A549 (cell line): ENCODE measurements around the gene ARL2. TPM values are rescaled to one million over a fixed set of nuclear protein-coding genes. Genes with fewer than 3 reads are reported as not detected.
"Not testable (repeated sequence)": the region's sequence is repeated elsewhere in the genome, so short reads cannot be mapped to it uniquely, and the experiment has no call there.

Experiments used
- ATAC-seq, 2 experiments: fragments of 200-7000 bp in 1 of 2; fragments of >200 bp in 1 of 2; cut with Nextera tagmentation in 1 of 2; cut with Tn5 transposase in 1 of 2; 3 replicates each; pipeline versions ENCODE4 v1.8.0 to v1.9.1; 2018 to 2020; ENCODE audit warnings: mild to moderate bottlenecking in 1 of 2, moderate library complexity in 1 of 2
- CTCF ChIA-PET: fragments of 300-600 bp; sonication (Branson Sonifier 250); formaldehyde crosslinking; extraction: SDS; loops from one replicate; lab custom pipeline; 2021; ENCODE audit warnings: antibody characterized with exemption, inconsistent platforms; lab: Yijun Ruan, JAX
- POLR2A ChIA-PET: fragments of 350-600 bp; formaldehyde crosslinking; extraction: SDS; loops from one replicate; lab custom pipeline; 2021; ENCODE audit warnings: antibody characterized with exemption, inconsistent platforms; lab: Yijun Ruan, JAX
- DNase-seq, 2 experiments: peaks; one replicate each; pipeline versions ENCODE4 v3.0.0 to v3.0.0-alpha.2; 2011 to 2016; ENCODE audit warnings: low read depth in 1 of 2, low spot score in 1 of 2
- FAIRE-seq: peaks from 2 replicates; lab custom pipeline; 2011; peaks lifted over from hg19 to GRCh38; lab: Jason Lieb, UNC
- H3K27ac ChIP-seq, 2 experiments: fragments of >200 bp; sonication (Bioruptor Twin); formaldehyde crosslinking; 3 replicates each; pipeline ENCODE4 v1.5.1; 2016 to 2017
- H3K4me1 ChIP-seq: fragments of >200 bp; sonication (Bioruptor Twin); formaldehyde crosslinking; 3 replicates; pipeline ENCODE4 v1.6.1; 2016
- H3K4me2 ChIP-seq: fragments of >200 bp; sonication (Bioruptor Twin); formaldehyde crosslinking; 3 replicates; pipeline ENCODE4 v1.6.1; 2016
- H3K4me3 ChIP-seq: fragments of >200 bp; sonication (Bioruptor Twin); formaldehyde crosslinking; 3 replicates; pipeline ENCODE4 v1.5.1; 2016
- H3K9me3 ChIP-seq: fragments of >200 bp; sonication (Bioruptor Twin); formaldehyde crosslinking; 3 replicates; pipeline ENCODE4 v1.6.1; 2016
- BHLHE40 ChIP-seq: IDR thresholded peaks from 2 replicates; pipeline ENCODE4 v1.6.1; 2012; ENCODE audit warnings: low read depth, low read length, inconsistent platforms
- CBX8 ChIP-seq: fragments of 200-600 bp; sonication (generic); IDR thresholded peaks from 2 replicates; pipeline ENCODE4 v1.6.1; 2016
- ELK1 ChIP-seq: fragments of 150-350 bp; IDR thresholded peaks from 2 replicates; pipeline ENCODE4 v1.6.1; 2014; ENCODE audit warnings: low read depth, mild to moderate bottlenecking, low read length
- ESRRA ChIP-seq: fragments of 150-350 bp; IDR thresholded peaks from 2 replicates; pipeline ENCODE4 v1.6.1; 2014; ENCODE audit warnings: mild to moderate bottlenecking, low read length, borderline replicate concordance
- FOSB ChIP-seq: fragments of 250-450 bp; sonication (Bioruptor Pico); IDR thresholded peaks from 2 replicates; pipeline ENCODE4 v1.5.0; 2020; ENCODE audit warnings: mild to moderate bottlenecking, moderate library complexity
- FOSL2 ChIP-seq, 2 experiments: fragments of 450-650 bp in 1 of 2; fragments of >200 bp in 1 of 2; sonication (Bioruptor Twin) in 1 of 2; formaldehyde crosslinking; IDR thresholded peaks; 2 replicates each; pipeline versions ENCODE4 v1.5.0 to v1.6.1; 2016 to 2020; ENCODE audit warnings: mild to moderate bottlenecking in 1 of 2, moderate library complexity in 1 of 2
- HMGXB4 ChIP-seq: fragments of 250-450 bp; sonication (Bioruptor Pico); IDR thresholded peaks from 2 replicates; pipeline ENCODE4 v1.5.0; 2021; ENCODE audit warnings: mild to moderate bottlenecking, moderate library complexity, borderline replicate concordance
- HOXA7 ChIP-seq: fragments of 250-450 bp; sonication (Bioruptor Pico); IDR thresholded peaks from 2 replicates; pipeline ENCODE4 v1.5.0; 2020; ENCODE audit warnings: mild to moderate bottlenecking, moderate library complexity
- HOXB5 ChIP-seq: fragments of 250-450 bp; sonication (Bioruptor Pico); IDR thresholded peaks from 2 replicates; pipeline ENCODE4 v1.5.0; 2020; ENCODE audit warnings: mild to moderate bottlenecking, moderate library complexity
- JUNB ChIP-seq: fragments of >200 bp; sonication (Bioruptor Twin); formaldehyde crosslinking; IDR thresholded peaks from 2 replicates; pipeline ENCODE4 v1.6.1; 2016
- KDM1A ChIP-seq: fragments of 200-600 bp; sonication (generic); IDR thresholded peaks from 2 replicates; pipeline ENCODE4 v1.6.1; 2016; ENCODE audit warnings: low read depth, mild to moderate bottlenecking
- MAZ ChIP-seq: fragments of 150-350 bp; IDR thresholded peaks from 2 replicates; pipeline ENCODE4 v1.6.1; 2014; ENCODE audit warnings: antibody characterized with exemption, low read depth, low read length, borderline replicate concordance
- MYC ChIP-seq: IDR thresholded peaks from 2 replicates; pipeline ENCODE4 v1.6.1; 2012; ENCODE audit warnings: mild to moderate bottlenecking, inconsistent platforms, low read length, improper control_type of control experiment, borderline replicate concordance
- NPAS2 ChIP-seq: fragments of 250-450 bp; sonication (Bioruptor Pico); IDR thresholded peaks from 2 replicates; pipeline ENCODE4 v1.8.0; 2022; ENCODE audit warnings: mild to moderate bottlenecking, moderate library complexity, borderline replicate concordance
- PHF8 ChIP-seq: fragments of 200-600 bp; sonication (generic); IDR thresholded peaks from 2 replicates; pipeline ENCODE4 v1.6.1; 2016; ENCODE audit warnings: low read depth, mild to moderate bottlenecking, antibody characterized with exemption, moderate library complexity, borderline replicate concordance
- POLR2A ChIP-seq: IDR thresholded peaks from 2 replicates; pipeline ENCODE4 v1.6.1; 2012; ENCODE audit warnings: mild to moderate bottlenecking, low read length
- POLR2AphosphoS2 ChIP-seq: conservative IDR thresholded peaks from 2 replicates; pipeline ENCODE4 v1.6.1; 2012; ENCODE audit warnings: low read length, improper control_type of control experiment, inconsistent platforms
- REST ChIP-seq: fragments of 200-600 bp; sonication (generic); IDR thresholded peaks from 2 replicates; pipeline ENCODE4 v1.6.1; 2016; ENCODE audit warnings: antibody characterized with exemption, mild to moderate bottlenecking, moderate library complexity
- RFX5 ChIP-seq: fragments of 450-650 bp; IDR thresholded peaks from 2 replicates; pipeline ENCODE4 v1.7.1; 2014; ENCODE audit warnings: antibody characterized with exemption, mild to moderate bottlenecking, moderate library complexity
- SMC3 ChIP-seq: fragments of >200 bp; sonication (Bioruptor Twin); formaldehyde crosslinking; IDR thresholded peaks from 3 replicates; pipeline ENCODE4 v1.6.1; 2018; ENCODE audit warnings: inconsistent platforms
- TFCP2L1 ChIP-seq: fragments of 250-450 bp; sonication (Bioruptor Pico); IDR thresholded peaks from 2 replicates; pipeline ENCODE4 v1.5.0; 2021; ENCODE audit warnings: mild to moderate bottlenecking
- whole genome bisulfite sequencing: methylation state at CpG from one replicate; pipeline ENCODE4 v1.1.6; 2017; ENCODE audit errors: missing lambda C conversion rate; 5-methylcytosine and 5-hydroxymethylcytosine counted together
- polyA plus RNA-seq, 4 experiments: library from polyadenylated mRNA; depleted of rRNA in 3 of 4; stranded (reverse); fragments of >200 nt; fragmentation: RNase III in 1 of 4; extraction: RNeasy Plus Mini Kit Qiagen cat#74134 plus additional on column Dnase treatment in 1 of 4; gene quantifications; 2 replicates in 3 of 4; 3 replicates in 1 of 4; pipeline ENCODE4 v1.2.3, GENCODE V29; 2011 to 2017
- TF ChIP-seq, protein P1 (sequence below): IDR thresholded peaks from 2 replicates; pipeline ENCODE4 v1.6.1; 2012
- TF ChIP-seq, protein P2 (sequence below): fragments of 450-650 bp; IDR thresholded peaks from 2 replicates; pipeline ENCODE4 v1.6.1; 2014; ENCODE audit warnings: antibody characterized with exemption
- TF ChIP-seq, protein P3 (sequence below): fragments of >200 bp; sonication (Bioruptor Twin); formaldehyde crosslinking; IDR thresholded peaks from 3 replicates; pipeline ENCODE4 v1.6.1; 2016

ARL2 gene
- polyA plus RNA-seq, 2 of the 4 experiments (the other 2 are of a cell fraction): 129 to 160 TPM

DNA sequence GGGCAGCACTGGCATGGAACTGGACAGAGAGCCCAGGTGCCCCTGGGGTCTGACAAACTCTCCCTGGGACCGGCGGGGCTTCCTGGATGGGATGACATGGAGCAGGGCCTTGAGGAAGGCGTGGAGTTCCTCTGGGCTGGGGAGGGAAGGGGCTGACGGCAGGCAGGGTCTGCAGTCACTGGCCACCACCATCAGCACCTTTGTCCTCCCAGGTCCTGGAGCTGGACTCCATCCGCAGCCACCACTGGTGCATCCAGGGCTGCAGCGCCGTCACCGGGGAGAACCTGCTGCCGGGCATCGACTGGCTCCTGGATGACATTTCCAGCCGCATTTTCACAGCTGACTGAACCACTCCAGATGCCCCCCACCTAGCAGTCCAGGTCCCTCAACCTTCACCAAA lies 7.5 kb downstream of the ARL2 start:
- ChIA-PET POLR2A (no interaction called here), CTCF (interaction anchor here (0.9 to 1.1 kb wide), 3 partner anchors 10 to 234 kb away, joined by 3 to 4 read pairs (median 3); no protein-coding TSS in a partner anchor)
- 95% methylated on average over 10 of the region's 11 CpGs for WGBS
- Histone ChIP-seq H3K9me3 (no peaks in the 10 kb centered on the region), H3K4me2 (no peak overlapping the region), H3K27ac (no peak overlapping the region), H3K4me1 (peaks cover 5% of the 10 kb centered on the region; the same call in 2 of the 3 replicates), H3K4me3 (no peak overlapping the region)
- DNase-seq (no peak), FAIRE-seq (no peak), ATAC-seq (no peak)
- TF ChIP-seq ESRRA: no peak
- TF ChIP-seq FOSL2 (IDR thresholded peaks at IDR 0.05): no peak
- no peak for TF ChIP-seq FOSL2 (CRISPR knock-in tag; IDR thresholded peaks at IDR 0.05)
- TF ChIP-seq MAZ: no peak
- no peak for TF ChIP-seq RFX5
- TF ChIP-seq, protein P1, sequence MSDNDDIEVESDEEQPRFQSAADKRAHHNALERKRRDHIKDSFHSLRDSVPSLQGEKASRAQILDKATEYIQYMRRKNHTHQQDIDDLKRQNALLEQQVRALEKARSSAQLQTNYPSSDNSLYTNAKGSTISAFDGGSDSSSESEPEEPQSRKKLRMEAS: no peak
- no peak for TF ChIP-seq BHLHE40
- no peak for TF ChIP-seq TFCP2L1 (CRISPR knock-in tag)
- no peak for TF ChIP-seq PHF8
- no peak for TF ChIP-seq JUNB
- TF ChIP-seq, protein P2, sequence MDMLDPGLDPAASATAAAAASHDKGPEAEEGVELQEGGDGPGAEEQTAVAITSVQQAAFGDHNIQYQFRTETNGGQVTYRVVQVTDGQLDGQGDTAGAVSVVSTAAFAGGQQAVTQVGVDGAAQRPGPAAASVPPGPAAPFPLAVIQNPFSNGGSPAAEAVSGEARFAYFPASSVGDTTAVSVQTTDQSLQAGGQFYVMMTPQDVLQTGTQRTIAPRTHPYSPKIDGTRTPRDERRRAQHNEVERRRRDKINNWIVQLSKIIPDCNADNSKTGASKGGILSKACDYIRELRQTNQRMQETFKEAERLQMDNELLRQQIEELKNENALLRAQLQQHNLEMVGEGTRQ: no peak
- TF ChIP-seq FOSB (CRISPR knock-in tag): no peak
- no peak for TF ChIP-seq HOXB5
- TF ChIP-seq POLR2AphosphoS2: no peak
- TF ChIP-seq, protein P3, sequence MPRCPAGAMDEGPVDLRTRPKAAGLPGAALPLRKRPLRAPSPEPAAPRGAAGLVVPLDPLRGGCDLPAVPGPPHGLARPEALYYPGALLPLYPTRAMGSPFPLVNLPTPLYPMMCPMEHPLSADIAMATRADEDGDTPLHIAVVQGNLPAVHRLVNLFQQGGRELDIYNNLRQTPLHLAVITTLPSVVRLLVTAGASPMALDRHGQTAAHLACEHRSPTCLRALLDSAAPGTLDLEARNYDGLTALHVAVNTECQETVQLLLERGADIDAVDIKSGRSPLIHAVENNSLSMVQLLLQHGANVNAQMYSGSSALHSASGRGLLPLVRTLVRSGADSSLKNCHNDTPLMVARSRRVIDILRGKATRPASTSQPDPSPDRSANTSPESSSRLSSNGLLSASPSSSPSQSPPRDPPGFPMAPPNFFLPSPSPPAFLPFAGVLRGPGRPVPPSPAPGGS: no peak
- TF ChIP-seq HMGXB4 (CRISPR knock-in tag): no peak
- TF ChIP-seq KDM1A: no peak
- TF ChIP-seq CBX8: no peak

GRCh38 chr11:65023502-65023901 lies 9.5 kb downstream of the ARL2 start:
- H3K9me3 ChIP-seq, H3K4me1 ChIP-seq, FAIRE-seq, H3K4me3 ChIP-seq, H3K27ac ChIP-seq, H3K4me2 ChIP-seq, ATAC-seq, DNase-seq: not testable (repeated sequence)
- CTCF ChIA-PET: interaction anchor here (7.3 kb wide), 1 partner anchor 9 kb away, joined by 97 read pairs; the partner anchor contains the start of gene ARL2
- 77% methylated on average over 8 of the region's 8 CpGs for WGBS
- POLR2A ChIA-PET: interaction anchor here (0.6 kb wide), 1 partner anchor 13 kb away, joined by 8 read pairs; no protein-coding TSS in a partner anchor

- peaks cover 9% of the 10 kb centered on the region for H3K4me1 ChIP-seq
- peak overlapping the region; percentile 52 for H3K4me3 ChIP-seq
- ChIA-PET POLR2A (interaction anchor here (0.6 to 0.7 kb wide), 2 partner anchors 14 to 90 kb away, joined by 4 read pairs; partner anchors contain the start of genes SAC3D1 and ZNHIT2), CTCF (interaction anchor here (0.5 to 7.3 kb wide), 19 partner anchors 12 to 281 kb away, joined by 3 to 97 read pairs (median 3); partner anchors contain the start of genes ARL2, NAALADL1 and SAC3D1)
- DNase-seq (no peak), FAIRE-seq (no peak), ATAC-seq (peak; percentile 50 to 54)
- H3K4me2 ChIP-seq: peak overlapping the region; percentile 86
- WGBS: 50% methylated on average over 10 of the region's 10 CpGs
- H3K9me3 ChIP-seq: no peaks in the 10 kb centered on the region
- TF ChIP-seq FOSL2 (IDR thresholded peaks at IDR 0.05) (no peak), FOSL2 (CRISPR knock-in tag; IDR thresholded peaks at IDR 0.05) (0 out of 2 replicates have a peak, but pooled peaks have one; percentile 22), REST (no peak), ELK1 (no peak), MYC (0 out of 2 replicates have a peak, but pooled peaks have one; percentile 25), POLR2A (no peak), MAZ (no peak), KDM1A (peak; percentile 77), HOXA7 (no peak), NPAS2 (CRISPR knock-in tag) (no peak), SMC3 (no peak)
- peak overlapping the region; percentile 89 to 94 for H3K27ac ChIP-seq
These were observed 12.8 kb downstream of the ARL2 start for GRCh38 chr11:65026810-65027209.
